GM21723 (cell line): ENCODE measurements around the gene SPPL2C.

Experiments used
- ATAC-seq: cut with Tn5 transposase; IDR thresholded peaks from one replicate; pipeline ENCODE4 v1.9.1; 2021; ENCODE audit warnings: mild to moderate bottlenecking, moderate library complexity; ENCODE audit not compliant: unreplicated experiment

SPPL2C gene

GRCh38 chr17:45871718-45872117, 27.0 kb downstream of the SPPL2C start:
- no peak for ATAC-seq

- no peak for ATAC-seq
These were observed 29.0 kb downstream of the SPPL2C start for GRCh38 chr17:45873728-45874127.

GRCh38 chr17:45874151-45874550, 29.5 kb downstream of the SPPL2C start:
- no peak for ATAC-seq

- no peak for ATAC-seq
These were observed 31.9 kb downstream of the SPPL2C start for GRCh38 chr17:45876539-45876938.

- no peak for ATAC-seq
These were observed 32.8 kb downstream of the SPPL2C start for GRCh38 chr17:45877467-45877866.

- no peak for ATAC-seq
These were observed 38.4 kb downstream of the SPPL2C start for GRCh38 chr17:45883063-45883462.

GRCh38 chr17:45886852-45887251, 42.2 kb downstream of the SPPL2C start:
- ATAC-seq: no peak

- no peak for ATAC-seq
These were observed 43.7 kb downstream of the SPPL2C start for GRCh38 chr17:45888392-45888791.

- no peak for ATAC-seq
These were observed 44.9 kb downstream of the SPPL2C start for GRCh38 chr17:45889579-45889978.

GRCh38 chr17:45893725-45894021, 49.0 kb downstream of the SPPL2C start:
- no peak for ATAC-seq

- peak; percentile 71 for ATAC-seq
These were observed 49.5 kb downstream of the SPPL2C start, which contains the start of gene MAPT for GRCh38 chr17:45894022-45894784. MAPT (plus strand) TSS chr17:45894554; CDS start chr17:45962338, 67,784 bp downstream.

- no peak for ATAC-seq
These were observed 50.8 kb downstream of the SPPL2C start for GRCh38 chr17:45895304-45895968.

- ATAC-seq: no peak
These were observed 51.5 kb downstream of the SPPL2C start for GRCh38 chr17:45895969-45896785.
